Omental fat pad (tissue), 4 donors: ENCODE measurements around the gene TRMT10A. TPM values are rescaled to one million over a fixed set of nuclear protein-coding genes. Genes with fewer than 3 reads are reported as not detected.
"Not testable (repeated sequence)": the region's sequence is repeated elsewhere in the genome, so short reads cannot be mapped to it uniquely, and the experiment has no call there.

ENCODE experiments used
- ATAC-seq: fragments of 150-250 bp; one replicate; pipeline ENCODE4 v1.9.1; 2016; ENCODE audit warnings: mild to moderate bottlenecking, moderate library complexity; ENCODE audit not compliant: low FRiP score
- DNase-seq: peaks from one replicate; pipeline ENCODE4 v3.0.0-alpha.2; 2019; ENCODE audit warnings: low spot score
- total RNA-seq, 4 donors: library from RNA; depleted of rRNA; stranded (reverse); fragments of >200 nt; gene quantifications; one replicate each; pipeline ENCODE4 v1.1.0, GENCODE V29; 2016
- TF ChIP-seq, protein P1 (sequence below), 3 donors: fragments of 450-650 bp; IDR thresholded peaks; one replicate each; pipeline ENCODE4 v1.5.1; 2016 to 2017; ENCODE audit warnings: antibody characterized with exemption in 3 of 3, mild to moderate bottlenecking in 3 of 3, moderate library complexity in 2 of 3

The TRMT10A gene
- total RNA-seq, 4 donors from 2014 or later, result 4.6 to 7.9 (median 5.1) TPM

DNA sequence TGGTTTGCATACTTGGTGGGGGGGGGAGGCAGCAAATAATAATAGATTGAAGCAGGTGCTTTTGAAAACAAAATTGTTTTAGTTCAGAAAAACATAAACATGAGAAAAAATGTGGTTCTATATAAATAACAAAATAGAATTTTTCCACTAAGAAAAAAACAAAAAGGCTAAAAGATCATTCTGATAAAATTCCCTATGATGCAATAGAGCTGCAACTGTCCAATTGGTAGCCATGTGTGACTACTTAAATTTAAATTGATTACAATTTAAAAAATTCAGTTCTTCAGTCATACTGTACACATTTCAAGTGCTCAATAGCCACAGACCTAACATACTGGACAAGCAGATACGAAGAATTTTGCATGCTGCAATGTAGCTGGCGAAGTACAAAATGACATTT, 11.0 kb downstream of the TRMT10A start:
- TF ChIP-seq, protein P1, sequence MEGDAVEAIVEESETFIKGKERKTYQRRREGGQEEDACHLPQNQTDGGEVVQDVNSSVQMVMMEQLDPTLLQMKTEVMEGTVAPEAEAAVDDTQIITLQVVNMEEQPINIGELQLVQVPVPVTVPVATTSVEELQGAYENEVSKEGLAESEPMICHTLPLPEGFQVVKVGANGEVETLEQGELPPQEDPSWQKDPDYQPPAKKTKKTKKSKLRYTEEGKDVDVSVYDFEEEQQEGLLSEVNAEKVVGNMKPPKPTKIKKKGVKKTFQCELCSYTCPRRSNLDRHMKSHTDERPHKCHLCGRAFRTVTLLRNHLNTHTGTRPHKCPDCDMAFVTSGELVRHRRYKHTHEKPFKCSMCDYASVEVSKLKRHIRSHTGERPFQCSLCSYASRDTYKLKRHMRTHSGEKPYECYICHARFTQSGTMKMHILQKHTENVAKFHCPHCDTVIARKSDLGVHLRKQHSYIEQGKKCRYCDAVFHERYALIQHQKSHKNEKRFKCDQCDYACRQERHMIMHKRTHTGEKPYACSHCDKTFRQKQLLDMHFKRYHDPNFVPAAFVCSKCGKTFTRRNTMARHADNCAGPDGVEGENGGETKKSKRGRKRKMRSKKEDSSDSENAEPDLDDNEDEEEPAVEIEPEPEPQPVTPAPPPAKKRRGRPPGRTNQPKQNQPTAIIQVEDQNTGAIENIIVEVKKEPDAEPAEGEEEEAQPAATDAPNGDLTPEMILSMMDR (IDR thresholded peaks at IDR 0.05), result no peak
- no peak for DNase-seq
- ATAC-seq, result no peak

DNA sequence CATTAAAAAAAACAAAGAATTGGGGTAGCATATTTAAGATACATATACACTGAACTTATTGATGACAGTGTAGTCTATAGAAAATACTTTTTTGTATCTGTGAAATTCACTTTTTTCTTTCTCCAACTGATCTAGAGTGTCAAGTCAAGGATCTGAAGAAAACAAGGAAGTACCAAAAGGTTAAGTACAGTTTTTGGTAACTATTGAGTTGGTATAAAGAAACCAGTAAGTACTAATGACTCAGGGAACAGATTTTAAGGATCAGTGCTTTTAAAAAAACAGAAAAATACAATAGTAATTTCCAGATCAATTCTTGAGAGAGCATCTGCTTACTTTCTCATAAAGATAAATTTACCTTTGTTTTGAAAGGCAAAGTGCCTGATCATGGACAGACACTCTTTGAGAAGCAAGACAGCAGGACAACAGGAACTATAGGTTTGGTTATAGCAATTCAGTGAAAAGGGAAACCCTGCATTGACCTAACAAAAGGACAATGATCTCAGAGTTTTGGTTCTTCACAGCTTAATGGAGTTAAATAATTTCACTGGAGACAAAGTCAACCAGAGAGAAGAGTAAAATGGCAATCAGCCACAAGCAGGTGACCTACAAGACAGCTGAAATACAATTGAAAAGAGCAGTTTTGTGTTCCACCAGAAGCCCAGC, 23.4 kb downstream of the TRMT10A start:
- DNase-seq (no peak), ATAC-seq (no peak)
- TF ChIP-seq, protein P1 (IDR thresholded peaks at IDR 0.05), result no peak

DNA sequence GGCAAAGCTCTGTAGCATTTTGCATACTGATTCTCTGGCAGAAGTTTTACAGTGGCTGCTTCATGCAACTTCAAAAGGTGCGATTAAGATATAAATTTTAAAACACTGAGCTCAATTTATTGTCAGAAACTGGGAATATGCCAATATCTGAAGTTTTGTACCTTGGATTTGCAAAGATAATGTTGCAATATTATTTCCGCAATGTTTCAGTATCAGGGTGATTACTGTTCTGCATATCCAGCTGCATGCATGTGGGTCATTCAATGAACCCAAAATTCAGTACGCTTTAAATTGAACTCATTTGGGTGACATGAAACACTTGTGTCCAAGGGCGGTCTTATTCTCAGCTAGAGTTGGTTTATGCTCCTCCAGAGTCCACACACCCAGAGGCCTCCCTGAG, 26.2 kb downstream of the TRMT10A start:
- TF ChIP-seq, protein P1 (IDR thresholded peaks at IDR 0.05), result no peak
- ATAC-seq (no peak), DNase-seq (no peak)

DNA sequence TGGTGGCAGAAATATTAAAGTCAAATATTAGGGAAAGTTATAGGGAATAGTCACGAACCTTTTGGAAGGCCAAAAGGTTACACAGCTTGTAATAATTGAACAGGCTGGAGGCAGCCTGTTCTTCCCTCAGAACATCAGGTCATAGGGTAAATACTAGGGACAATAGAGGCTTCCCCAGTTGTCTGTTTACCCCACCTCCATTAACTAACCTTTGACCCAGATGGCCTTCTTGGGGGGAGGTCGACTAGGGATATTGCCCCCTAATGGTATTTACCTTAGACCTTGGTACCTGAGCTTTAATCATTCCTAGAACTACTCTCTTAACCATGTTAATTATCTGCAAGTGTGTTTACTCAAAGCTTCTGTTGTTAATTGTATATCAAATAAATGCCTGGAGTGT, 27.0 kb downstream of the TRMT10A start:
- ATAC-seq, result no peak
- TF ChIP-seq, protein P1 (IDR thresholded peaks at IDR 0.05), result no peak
- no peak for DNase-seq

GRCh38 chr4:99536271-99536670, 27.6 kb downstream of the TRMT10A start:
- DNase-seq, result no peak
- TF ChIP-seq, protein P1 (IDR thresholded peaks at IDR 0.05), result no peak
- ATAC-seq, result no peak

DNA sequence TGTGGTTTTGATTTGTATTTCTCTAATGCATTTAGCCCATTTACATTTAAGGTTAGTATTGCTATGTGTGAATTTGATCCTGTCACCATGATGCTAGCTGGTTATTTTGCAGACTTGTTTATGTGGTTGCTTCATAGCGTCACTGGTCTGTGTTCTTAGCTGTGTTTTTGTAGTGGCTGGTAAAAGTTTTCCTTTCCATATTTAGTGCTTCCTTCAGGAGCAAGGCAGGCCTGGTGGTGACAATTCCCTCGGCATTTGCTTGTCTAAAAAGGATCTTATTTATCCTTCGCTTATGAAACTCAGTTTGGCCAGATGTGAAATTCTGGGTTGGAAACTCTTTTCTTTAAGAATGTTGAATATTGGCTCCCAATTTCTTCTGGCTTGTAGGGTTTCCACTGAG, 29.1 kb downstream of the TRMT10A start:
- not testable (repeated sequence) for ATAC-seq, DNase-seq

GRCh38 chr4:99529956-99530355, 33.9 kb downstream of the TRMT10A start:
- TF ChIP-seq, protein P1 (IDR thresholded peaks at IDR 0.05), result no peak
- no peak for ATAC-seq
- DNase-seq, result no peak
